Adrenal gland (tissue), 12 donors: ENCODE results near the gene CRACR2A. TPM values are rescaled to one million over a fixed set of nuclear protein-coding genes. Genes with fewer than 3 reads are reported as not detected.

ENCODE experiments used
- DNase-seq, 7 donors: peaks; one replicate each; pipeline ENCODE4 v3.0.0-alpha.2; 2019 to 2020
- H3K27ac ChIP-seq, 5 donors: fragments of 200-600 bp; sonication (generic) in 4 of 5; 1 replicate in 3 of 5; 2 replicates in 2 of 5; pipeline versions ENCODE4 v1.5.1 to v1.8.0; 2016 to 2020; ENCODE audit warnings: mild to moderate bottlenecking in 1 of 5
- H3K27me3 ChIP-seq: fragments of 200-600 bp; 2 replicates; pipeline ENCODE4 v1.8.0; 2021
- H3K36me3 ChIP-seq, 2 donors: fragments of 200-600 bp; replicated peaks in 1 of 2; 1 replicate in 1 of 2; 2 replicates in 1 of 2; pipeline versions ENCODE4 v1.5.1 to v1.8.0; 2018 to 2022
- H3K4me1 ChIP-seq, 2 donors: fragments of 200-600 bp; replicated peaks in 1 of 2; 1 replicate in 1 of 2; 2 replicates in 1 of 2; pipeline versions ENCODE4 v1.5.1 to v1.8.0; 2018 to 2021
- H3K4me3 ChIP-seq, 4 donors: fragments of 200-600 bp; sonication (generic) in 3 of 4; one replicate each; pipeline ENCODE4 v1.5.1; 2016 to 2018
- H3K9me3 ChIP-seq, 3 donors: fragments of 200-600 bp; sonication (generic) in 1 of 3; replicated peaks in 1 of 3; 1 replicate in 2 of 3; 2 replicates in 1 of 3; pipeline versions ENCODE4 v1.5.1 to v1.8.0; 2016 to 2021
- CTCF ChIP-seq, 6 experiments: fragments of 450-650 bp in 4 of 6; fragments of 200-600 bp in 2 of 6; sonication (generic) in 1 of 6; IDR thresholded peaks; 1 replicate in 5 of 6; 2 replicates in 1 of 6; pipeline versions ENCODE4 v1.5.1 to v1.8.0; 2016 to 2021; ENCODE audit warnings: antibody characterized with exemption in 6 of 6, mild to moderate bottlenecking in 2 of 6, moderate library complexity in 1 of 6
- POLR2A ChIP-seq, 2 donors: fragments of 450-650 bp; IDR thresholded peaks; one replicate each; pipeline ENCODE4 v1.6.1; 2017; ENCODE audit warnings: antibody characterized with exemption in 2 of 2, mild to moderate bottlenecking in 2 of 2, moderate library complexity in 1 of 2
- WGBS, 4 donors: extraction: QIAGEN DNeasy Blood & Tissue Kit in 2 of 4; methylation state at CpG; one replicate each; pipeline versions ENCODE4 v1.1.5 to v1.1.7; 2013 to 2017; 5-methylcytosine and 5-hydroxymethylcytosine counted together
- intact Hi-C, 2 donors: fragments of 100-400 bp; cut with DNase I; formaldehyde crosslinking; loops; one replicate each; pipeline versions ENCODE4 v1.14.1 to v1.15.0; 2022 to 2023
- polyA plus RNA-seq, 3 donors: library from polyadenylated mRNA; stranded (reverse); fragments of 200-250 nt in 2 of 3; fragments of 350-450 nt in 1 of 3; fragmentation: Illumina TruSeq in 1 of 3; extraction: RNeasy Lipid Tissue Mini Kit (QIAGEN cat#74804) in 1 of 3; gene quantifications; one replicate each; pipeline ENCODE4 v1.2.3, GENCODE V29; 2013 to 2014
- total RNA-seq, 9 donors: library from RNA; depleted of rRNA in 4 of 9; stranded (reverse); fragments of >200 nt in 4 of 9; fragments of 120-200 nt in 1 of 9; fragmentation: NEBNext Ultra II Directional in 1 of 9; extraction: Animal tissue kit (Norgen Biotek cat#: 25700) in 1 of 9; gene quantifications; one replicate each; pipeline versions ENCODE4 v1.1.0 to v1.2.4, GENCODE V29; 2013 to 2023
- donor health status: healthy with polysubstance abuse.
- donor health status: Bipolar disorder and iron deficiency.
- donor health status: DM: yes; HTN: yes; CAD: no.
- donor health status: DM: no; HTN: no; CAD: no.
- donor health status: DM: no; HTN: no; CAD: no.
- donor health status: DM: yes; HTN: yes; CAD: no.

CRACR2A gene
- total and polyA plus RNA-seq, 12 donors, result 0.50 to 3.5 (median 2.0) TPM

GRCh38 chr12:3673981-3674708 lies 78.8 kb downstream of the CRACR2A start:
- intact Hi-C loops, result no loop called here
- Histone ChIP-seq H3K4me1 (no peaks in the 10 kb centered on the region), H3K4me3 (no peak overlapping the region), H3K9me3 (no peaks in the 10 kb centered on the region), H3K27me3 (no peaks in the 10 kb centered on the region), H3K27ac (no peak overlapping the region), H3K36me3 (no peaks in the 10 kb centered on the region)
- no peak for DNase-seq
- TF ChIP-seq CTCF (IDR thresholded peaks at IDR 0.05), result no peak
- TF ChIP-seq POLR2A (IDR thresholded peaks at IDR 0.05), result no peak
- WGBS, 4 donors, result 78 to 91% (median 80%) methylated on average over 9 of the region's 9 CpGs

- no peaks in the 10 kb centered on the region for H3K36me3 ChIP-seq
- no peak for TF ChIP-seq POLR2A (IDR thresholded peaks at IDR 0.05)
- TF ChIP-seq CTCF (IDR thresholded peaks at IDR 0.05), result no peak
- 87 to 95% (median 88%) methylated on average over 2 of the region's 2 CpGs for WGBS, 4 donors
- H3K4me3 ChIP-seq, result no peak overlapping the region
- no peak for DNase-seq
- no peaks in the 10 kb centered on the region for H3K9me3 ChIP-seq
- H3K27me3 ChIP-seq, result no peaks in the 10 kb centered on the region
- H3K4me1 ChIP-seq, result no peaks in the 10 kb centered on the region
- intact Hi-C loops, result no loop called here
- no peak overlapping the region for H3K27ac ChIP-seq
Measured at GRCh38 chr12:3672113-3672509, 80.8 kb downstream of the CRACR2A start.

DNA sequence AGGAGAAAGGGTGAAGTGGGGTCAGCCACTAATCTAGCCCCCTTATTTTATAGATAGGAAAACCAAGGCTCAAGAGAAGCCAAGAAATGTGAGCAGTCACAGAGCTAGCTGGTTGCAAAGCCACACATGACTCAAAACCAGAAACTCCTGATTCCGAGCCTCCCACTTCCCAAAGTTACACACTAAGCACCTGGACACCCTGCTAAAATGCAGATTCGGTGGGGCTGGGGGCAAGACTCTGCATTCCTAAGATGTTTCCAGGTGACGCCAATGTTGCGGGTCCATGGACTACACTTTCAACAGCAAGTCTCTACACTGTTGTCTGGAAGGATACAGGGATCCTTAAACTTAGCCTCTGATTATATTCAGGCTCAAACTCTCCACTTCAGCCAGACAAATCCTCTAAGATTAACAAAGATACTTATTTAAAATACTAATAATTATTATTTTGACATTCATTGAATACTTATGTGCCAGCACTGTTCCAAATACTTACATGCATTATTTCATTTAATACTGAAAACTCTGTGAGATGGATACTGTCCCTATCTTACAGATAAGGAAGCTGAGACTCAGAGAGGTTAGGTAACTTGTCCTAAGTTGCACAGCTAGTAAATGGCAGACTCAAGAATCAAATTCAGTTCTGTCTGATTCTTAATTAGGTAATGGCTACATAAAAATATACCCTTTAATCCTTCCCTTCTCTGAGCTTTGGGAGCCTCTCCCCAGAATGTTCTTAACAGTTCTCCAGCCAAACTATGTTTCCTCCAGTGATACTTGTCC lies 81.4 kb downstream of the CRACR2A start:
- WGBS, 4 donors, result 86 to 97% (median 92%) methylated on average over 4 of the region's 4 CpGs
- Histone ChIP-seq H3K27ac (no peak overlapping the region), H3K36me3 (no peaks in the 10 kb centered on the region), H3K27me3 (no peaks in the 10 kb centered on the region), H3K4me3 (no peak overlapping the region), H3K4me1 (no peaks in the 10 kb centered on the region), H3K9me3 (no peaks in the 10 kb centered on the region)
- DNase-seq, result no peak
- intact Hi-C loops, result no loop called here
- no peak for TF ChIP-seq CTCF (IDR thresholded peaks at IDR 0.05)
- no peak for TF ChIP-seq POLR2A (IDR thresholded peaks at IDR 0.05)

DNA sequence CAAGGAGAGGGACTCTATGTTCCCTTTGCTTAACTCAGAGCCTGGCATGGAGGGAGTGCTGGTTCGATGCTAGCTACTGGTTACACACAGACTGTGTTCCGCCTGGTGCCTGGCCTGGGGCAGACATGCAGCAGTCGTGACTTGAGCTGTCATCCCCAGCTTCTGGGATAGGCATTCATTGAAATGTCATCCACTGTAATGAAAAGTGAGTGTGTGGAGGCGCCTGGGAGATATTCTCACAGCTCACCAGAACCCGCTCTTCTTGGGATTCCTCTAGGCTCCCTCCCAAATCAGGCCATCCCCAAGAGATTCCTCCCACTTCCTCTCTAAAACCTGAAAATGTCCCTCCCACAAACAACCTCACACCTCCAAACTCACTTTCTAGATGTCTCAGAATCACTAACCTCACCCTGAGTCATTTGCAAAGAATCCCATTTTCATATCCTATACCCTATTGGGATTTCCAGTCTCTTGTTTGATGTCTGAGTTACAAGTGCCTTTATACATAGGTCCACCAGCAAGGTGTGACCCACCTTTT lies 82.8 kb downstream of the CRACR2A start:
- TF ChIP-seq CTCF (IDR thresholded peaks at IDR 0.05) (no peak), POLR2A (IDR thresholded peaks at IDR 0.05) (no peak)
- Histone ChIP-seq H3K27ac (no peak overlapping the region), H3K4me1 (no peaks in the 10 kb centered on the region), H3K27me3 (no peaks in the 10 kb centered on the region), H3K36me3 (no peaks in the 10 kb centered on the region), H3K4me3 (no peak overlapping the region), H3K9me3 (no peaks in the 10 kb centered on the region)
- 83 to 92% (median 91%) methylated on average over 5 of the region's 5 CpGs for WGBS, 4 donors
- intact Hi-C loops, result no loop called here
- DNase-seq, result no peak
